Smooth muscle cell (in vitro differentiated cells): ENCODE measurements around the gene FRMPD2. TPM values are rescaled to one million over a fixed set of nuclear protein-coding genes. Genes with fewer than 3 reads are reported as not detected.
A peak's percentile ranks its signal among the peaks of the same experiment; 100 is the strongest.

Source experiments
- DNase-seq: peaks from one replicate; lab custom pipeline; 2025; ENCODE audit not compliant: unreplicated experiment; lab: John Stamatoyannopoulos, UW
- H2AFZ ChIP-seq: fragments of 200-600 bp; sonication (generic); 2 replicates; pipeline ENCODE4 v1.6.0; 2016; ENCODE audit warnings: antibody characterized with exemption, low read depth, mild to moderate bottlenecking
- H3F3A ChIP-seq: fragments of 200-600 bp; sonication (generic); 2 replicates; pipeline ENCODE4 v1.6.0; 2017; ENCODE audit warnings: antibody characterized with exemption, low read depth
- H3K27ac ChIP-seq: fragments of 200-600 bp; sonication (generic); 2 replicates; pipeline ENCODE4 v1.5.1; 2016; ENCODE audit warnings: low read depth, mild to moderate bottlenecking
- H3K27me3 ChIP-seq: fragments of 200-600 bp; sonication (generic); 2 replicates; pipeline ENCODE4 v1.6.1; 2016; ENCODE audit warnings: low read depth, mild to moderate bottlenecking
- H3K36me3 ChIP-seq: fragments of 200-600 bp; sonication (generic); 2 replicates; pipeline ENCODE4 v1.5.1; 2016; ENCODE audit warnings: low read depth
- H3K4me1 ChIP-seq: fragments of 200-600 bp; sonication (generic); 2 replicates; pipeline ENCODE4 v1.5.1; 2016; ENCODE audit warnings: low read depth
- H3K4me2 ChIP-seq: fragments of 200-600 bp; sonication (generic); 2 replicates; pipeline ENCODE4 v1.6.0; 2016; ENCODE audit warnings: mild to moderate bottlenecking
- H3K4me3 ChIP-seq: fragments of 200-600 bp; sonication (generic); 2 replicates; pipeline ENCODE4 v1.5.1; 2016; ENCODE audit warnings: mild to moderate bottlenecking
- H3K79me2 ChIP-seq: fragments of 200-600 bp; sonication (generic); 2 replicates; pipeline ENCODE4 v1.6.0; 2016; ENCODE audit warnings: low read depth, mild to moderate bottlenecking
- H3K9ac ChIP-seq: fragments of 200-600 bp; sonication (generic); 2 replicates; pipeline ENCODE4 v1.6.0; 2016; ENCODE audit warnings: low read depth
- H3K9me3 ChIP-seq: fragments of 200-600 bp; sonication (generic); replicated peaks from 2 replicates; pipeline ENCODE4 v1.5.1; 2016; ENCODE audit warnings: low read depth
- H4K20me1 ChIP-seq: fragments of 200-600 bp; sonication (generic); 2 replicates; pipeline ENCODE4 v1.6.0; 2016; ENCODE audit warnings: low read depth
- CTCF ChIP-seq: fragments of 200-600 bp; sonication (generic); IDR thresholded peaks from 2 replicates; pipeline ENCODE4 v1.5.1; 2017; ENCODE audit warnings: borderline replicate concordance, mild to moderate bottlenecking, antibody characterized with exemption; ENCODE audit not compliant: insufficient read depth, poor library complexity, severe bottlenecking
- WGBS: methylation state at CpG from one replicate; pipeline ENCODE4 v1.1.7; 2016; ENCODE audit warnings: low lambda C conversion rate; 5-methylcytosine and 5-hydroxymethylcytosine counted together
- polyA plus RNA-seq: library from polyadenylated mRNA; unstranded; fragments of >200 nt; fragmentation: Nextera tagmentation; extraction: Ambion mirVana; gene quantifications from 2 replicates; pipeline ENCODE4 v1.2.1, GENCODE V29; 2016
- total RNA-seq: library from RNA; depleted of rRNA; stranded (reverse); fragments of >200 nt; gene quantifications from 2 replicates; pipeline ENCODE4 v1.2.3, GENCODE V29; 2014

The FRMPD2 gene
- total and polyA plus RNA-seq, 2 experiments from 2014 or later = 0.18 TPM; not detected in 1

- Histone ChIP-seq H3K36me3 (no peaks in the 10 kb centered on the region), H3K4me2 (peak within 1 kb of the TSS; percentile 99), H4K20me1 (peaks cover 44% of the 10 kb centered on the region), H3K79me2 (peaks cover 44% of the 10 kb centered on the region), H3K4me1 (peaks cover 19% of the 10 kb centered on the region), H3K27ac (peak within 1 kb of the TSS; percentile 89), H3K9ac (peak within 1 kb of the TSS; percentile 99), H3F3A (peaks cover 8% of the 10 kb centered on the region), H3K27me3 (no peaks in the 10 kb centered on the region), H3K4me3 (peak within 1 kb of the TSS; percentile 97), H3K9me3 (no peaks in the 10 kb centered on the region), H2AFZ (peak within 1 kb of the TSS; percentile 88)
- no peak for TF ChIP-seq CTCF
- 1% methylated on average over 28 of the region's 86 CpGs for WGBS
- peak; percentile 68 for DNase-seq
Measured at GRCh38 chr10:48306265-48306869, 31.9 kb upstream of the FRMPD2 start, which contains the start of gene MAPK8. Gene MAPK8 (plus strand): TSS chr10:48306677. CDS start chr10:48401661, 94,984 bp downstream.

- Histone ChIP-seq H3K27me3 (no peaks in the 10 kb centered on the region), H3K4me3 (peak overlapping the region; percentile 97), H3K27ac (no peak overlapping the region), H3F3A (peaks cover 8% of the 10 kb centered on the region), H3K4me2 (peak overlapping the region; percentile 65), H3K79me2 (peaks cover 39% of the 10 kb centered on the region), H3K9ac (no peak overlapping the region), H4K20me1 (peaks cover 39% of the 10 kb centered on the region), H2AFZ (no peak overlapping the region), H3K36me3 (no peaks in the 10 kb centered on the region), H3K4me1 (peaks cover 19% of the 10 kb centered on the region), H3K9me3 (no peaks in the 10 kb centered on the region)
- no peak for TF ChIP-seq CTCF
- no peak for DNase-seq
- 67% methylated on average over 9 of the region's 9 CpGs for WGBS
Measured at GRCh38 chr10:48305905-48306264, 31.4 kb upstream of the FRMPD2 start.

GRCh38 chr10:48302515-48303476 lies 28.3 kb upstream of the FRMPD2 start:
- H3K4me2 ChIP-seq = no peak overlapping the region
- DNase-seq = no peak
- H3K4me1 ChIP-seq = peaks cover 4% of the 10 kb centered on the region
- H3K27me3 ChIP-seq = peaks cover 14% of the 10 kb centered on the region
- no peak overlapping the region for H3K27ac ChIP-seq
- peaks cover 8% of the 10 kb centered on the region for H3K79me2 ChIP-seq
- no peak for TF ChIP-seq CTCF
- H3K9ac ChIP-seq = no peak overlapping the region
- H4K20me1 ChIP-seq = peaks cover 9% of the 10 kb centered on the region
- WGBS = 84% methylated on average over 8 of the region's 8 CpGs
- H3K9me3 ChIP-seq = no peaks in the 10 kb centered on the region
- no peak overlapping the region for H3K4me3 ChIP-seq
- H3F3A ChIP-seq = peaks cover 8% of the 10 kb centered on the region
- no peak overlapping the region for H2AFZ ChIP-seq
- H3K36me3 ChIP-seq = no peaks in the 10 kb centered on the region
